ENCODE results near the gene WDFY3.

GRCh38 chr4:84688605-84689004 lies 277.9 kb downstream of the WDFY3 start:
- TF ChIP-seq USF1 (IDR thresholded peaks at IDR 0.05), result no peak
- TF ChIP-seq MAX (IDR thresholded peaks at IDR 0.05), result no peak
- no peak for TF ChIP-seq RAD21 (IDR thresholded peaks at IDR 0.05; ENCODE audit: low read depth)
- TF ChIP-seq NFIC (IDR thresholded peaks at IDR 0.05), result no peak
- no peak for TF ChIP-seq TEAD4 (IDR thresholded peaks at IDR 0.05)
- TF ChIP-seq TAF1 (IDR thresholded peaks at IDR 0.05; ENCODE audit: low read depth), result no peak
- no peak for TF ChIP-seq CREB1 (IDR thresholded peaks at IDR 0.05; ENCODE audit: low read depth)
- TF ChIP-seq YY1 (IDR thresholded peaks at IDR 0.05; ENCODE audit: low read depth), result no peak
- TF ChIP-seq EP300 (IDR thresholded peaks at IDR 0.05; ENCODE audit: borderline replicate concordance), result no peak
- no peak for TF ChIP-seq REST (IDR thresholded peaks at IDR 0.05; ENCODE audit: low read depth)
